NCI-H446 (cell line): Measurements from ENCODE around the gene PTPRT.

Experiments
- DNase-seq, 2 experiments: peaks; one replicate each; lab custom pipeline; 2025; lab: John Stamatoyannopoulos, UW

Gene PTPRT

DNA sequence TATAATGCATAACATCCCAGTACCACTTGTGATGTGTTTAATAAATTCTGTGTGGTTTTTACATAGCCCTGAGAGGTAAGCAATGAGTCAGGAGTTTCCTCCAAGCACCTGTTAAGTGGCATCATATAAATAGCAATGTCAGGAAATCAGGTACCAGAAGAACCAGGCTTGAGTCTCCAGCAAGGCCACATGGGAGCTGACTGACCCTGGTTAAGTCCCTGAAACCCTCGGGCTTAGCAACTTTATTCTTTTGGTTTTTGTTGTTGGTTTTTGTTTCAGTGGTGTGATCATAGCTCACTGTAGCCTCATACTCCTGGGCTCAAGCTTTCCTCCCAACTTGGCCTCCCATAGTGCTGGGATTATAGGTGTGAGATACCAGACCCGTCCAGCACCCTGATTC is 70.0 kb downstream of the PTPRT start:
- no peak for DNase-seq

DNA sequence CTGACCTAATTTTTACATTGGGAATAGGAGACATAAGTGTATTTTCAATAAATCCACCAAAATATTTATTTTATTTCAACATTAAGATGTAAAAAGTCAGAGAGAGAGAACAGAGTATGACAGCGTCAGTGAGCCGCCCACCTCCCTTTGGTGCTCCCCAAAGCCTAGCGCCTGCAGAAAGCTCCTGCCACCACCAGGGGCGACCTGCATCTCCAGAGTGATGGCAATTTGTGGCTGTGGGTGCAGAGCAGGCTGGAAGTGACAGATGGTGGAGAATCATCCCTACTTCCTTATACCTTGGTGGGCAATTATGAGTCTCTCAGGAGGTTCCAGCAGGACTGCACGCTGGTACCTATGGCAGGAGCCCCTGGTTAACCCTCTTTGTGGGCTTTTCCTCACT is 87.3 kb downstream of the PTPRT start:
- no peak for DNase-seq

DNA sequence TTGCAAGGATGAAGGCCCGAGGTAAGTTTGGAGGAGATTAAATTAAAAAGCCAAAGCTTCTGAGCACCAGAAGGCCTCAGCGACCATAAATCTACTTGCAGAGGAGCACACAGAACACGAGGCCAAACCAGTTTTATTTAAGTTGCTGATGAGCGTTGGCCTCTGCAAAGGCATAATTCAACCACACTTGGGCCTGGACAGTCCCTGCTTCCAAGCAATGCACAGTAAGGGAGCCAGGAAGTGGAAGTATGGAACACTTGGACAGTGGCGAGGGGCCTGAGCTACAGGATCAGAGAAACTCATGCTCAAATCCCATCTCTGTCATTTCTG is 92.8 kb downstream of the PTPRT start:
- DNase-seq, result no peak

DNA sequence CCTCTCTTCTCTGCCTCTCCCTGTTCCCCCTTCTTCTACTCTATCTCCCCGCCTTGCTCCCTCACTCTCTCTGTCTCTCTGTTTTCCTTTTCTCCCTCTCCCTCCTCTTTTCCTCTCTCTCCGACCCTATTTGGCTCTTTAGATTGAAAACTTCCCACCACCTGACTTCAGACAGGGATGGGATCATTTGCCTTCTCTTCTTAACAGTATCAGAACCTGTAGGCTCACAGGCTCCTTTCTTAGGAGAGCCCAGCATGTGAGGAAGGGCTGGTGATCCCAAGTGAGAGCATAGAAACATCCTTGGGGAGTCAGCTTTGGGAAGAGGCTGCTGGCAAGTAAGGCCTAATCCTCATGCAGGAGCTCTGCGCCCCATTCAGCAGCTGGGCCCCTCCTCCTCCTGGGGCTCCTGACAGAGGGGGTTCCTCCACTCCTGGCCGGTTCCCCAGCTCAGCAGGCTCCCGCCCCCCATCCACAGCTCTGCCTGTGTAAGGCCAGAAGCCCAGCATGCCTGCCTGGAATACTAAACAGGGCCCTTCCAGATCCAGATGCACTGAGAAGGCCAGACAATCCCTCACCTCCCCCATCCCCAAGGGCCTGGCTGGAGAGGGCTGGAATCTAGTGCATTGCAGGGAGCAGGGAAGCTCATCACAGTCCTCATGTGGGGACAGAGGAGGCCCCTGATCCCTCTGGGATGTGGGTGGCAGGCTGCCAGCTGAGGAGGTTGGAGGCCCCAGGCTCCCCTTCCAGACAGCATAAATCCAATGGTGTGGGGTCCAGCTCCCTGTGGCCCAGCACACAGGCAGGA is 93.4 kb downstream of the PTPRT start:
- DNase-seq, result no peak

DNA sequence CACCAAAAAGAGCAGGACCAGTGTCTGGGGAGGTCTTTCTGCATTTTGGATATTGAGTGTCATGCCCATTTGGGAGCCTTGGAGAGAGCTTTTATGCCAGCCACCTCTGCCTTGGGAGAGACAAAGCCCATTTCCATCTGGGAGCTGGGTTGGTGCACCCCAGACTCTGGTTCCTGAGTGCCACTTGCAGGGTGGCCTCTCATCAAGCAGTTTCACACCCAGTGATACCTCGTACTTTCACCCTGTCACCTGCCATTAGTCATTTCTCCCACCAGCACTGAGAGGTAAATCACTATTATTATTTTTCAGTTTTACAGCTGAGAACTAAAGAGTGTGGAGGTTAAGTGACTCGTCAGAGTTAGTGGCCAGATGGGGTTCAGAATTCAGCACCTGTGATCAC is 94.7 kb downstream of the PTPRT start:
- no peak for DNase-seq

DNA sequence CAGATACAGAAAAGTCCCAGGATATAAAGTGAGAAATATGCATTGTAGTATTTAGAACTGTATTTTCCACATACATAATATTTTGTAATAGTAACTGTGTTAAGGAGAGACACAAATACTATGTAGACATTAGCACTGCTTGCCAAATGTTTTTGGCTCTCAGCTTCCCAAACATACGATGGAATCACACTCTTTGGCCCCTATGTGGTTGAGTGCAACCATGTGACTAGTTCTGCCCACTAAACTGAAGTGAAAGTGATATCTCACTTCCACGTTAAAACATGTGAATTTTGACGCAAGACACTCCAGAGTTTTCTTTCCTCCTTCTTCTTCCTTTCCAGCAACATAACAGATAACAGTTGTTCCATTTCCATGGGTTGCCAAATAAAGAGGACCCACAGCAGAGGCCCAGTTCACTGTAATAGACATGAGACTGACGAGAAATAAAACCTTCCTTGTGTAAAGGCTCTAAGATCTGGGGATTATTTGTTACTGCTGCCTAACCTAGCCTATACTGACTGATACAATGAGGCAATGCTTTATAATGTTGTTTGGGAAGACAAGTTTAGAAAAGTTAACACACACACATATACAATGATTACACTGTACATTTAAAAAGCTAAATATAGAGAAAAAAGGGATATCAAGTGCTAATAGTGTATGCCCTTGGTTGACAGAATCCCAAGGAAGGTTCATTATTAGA is 97.2 kb downstream of the PTPRT start:
- no peak for DNase-seq

DNA sequence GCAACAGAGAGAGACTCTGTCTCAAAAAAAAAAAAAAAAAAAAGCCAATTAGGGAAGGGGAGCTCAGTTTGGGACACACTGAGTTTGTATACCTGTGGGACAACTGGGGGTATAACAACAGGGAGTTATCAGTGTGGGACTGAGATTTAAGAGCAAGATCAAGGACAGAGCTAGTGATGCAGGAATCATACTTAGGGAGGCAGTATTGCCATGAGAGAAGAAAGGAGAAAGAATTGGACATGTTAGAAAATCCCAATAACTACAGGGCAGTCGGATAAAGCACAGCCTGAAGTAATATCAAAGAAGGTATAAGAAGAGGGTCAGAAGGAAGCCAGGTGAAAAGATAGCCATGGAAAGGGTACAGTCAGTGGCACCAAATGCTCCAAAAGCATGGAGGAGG is 121.2 kb downstream of the PTPRT start:
- DNase-seq, result no peak

DNA sequence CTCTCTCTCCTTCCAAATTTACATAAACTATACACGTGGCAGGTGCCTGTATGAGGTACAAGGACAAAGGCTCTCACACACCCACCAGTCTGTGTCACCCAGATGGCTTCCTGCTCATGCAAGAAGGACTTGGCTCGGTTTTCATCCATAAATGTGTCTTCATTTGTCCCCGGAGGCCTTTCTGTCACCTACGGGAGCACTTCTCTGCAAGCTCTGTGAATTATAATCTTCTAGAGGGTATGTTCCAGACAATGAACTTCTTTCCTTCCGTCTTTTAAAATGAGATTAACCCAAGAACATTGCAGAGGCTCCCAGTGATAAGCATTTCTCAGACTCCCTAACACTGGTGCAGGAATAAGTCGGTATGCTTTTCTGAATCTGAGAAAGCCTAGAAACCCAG is 123.6 kb downstream of the PTPRT start:
- DNase-seq, result no peak

DNA sequence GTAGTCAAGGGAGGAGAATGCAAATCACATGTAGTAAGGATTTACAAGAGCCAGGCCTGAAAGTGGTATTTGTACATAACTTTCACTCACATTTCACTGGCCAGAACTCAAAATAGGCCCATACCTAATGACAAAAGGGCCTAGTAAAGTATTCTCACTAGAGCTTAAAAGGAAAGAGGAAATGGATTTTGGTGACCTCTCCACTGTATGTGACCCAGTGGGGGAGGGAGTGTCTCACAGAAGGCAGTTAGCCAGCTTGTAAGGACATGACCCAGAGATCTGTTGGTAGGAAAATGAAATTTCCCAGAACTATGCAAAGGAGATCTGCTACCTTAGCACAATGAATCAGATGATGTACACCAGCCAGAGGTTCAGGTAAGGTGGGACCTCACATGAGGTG is 124.4 kb downstream of the PTPRT start:
- no peak for DNase-seq

DNA sequence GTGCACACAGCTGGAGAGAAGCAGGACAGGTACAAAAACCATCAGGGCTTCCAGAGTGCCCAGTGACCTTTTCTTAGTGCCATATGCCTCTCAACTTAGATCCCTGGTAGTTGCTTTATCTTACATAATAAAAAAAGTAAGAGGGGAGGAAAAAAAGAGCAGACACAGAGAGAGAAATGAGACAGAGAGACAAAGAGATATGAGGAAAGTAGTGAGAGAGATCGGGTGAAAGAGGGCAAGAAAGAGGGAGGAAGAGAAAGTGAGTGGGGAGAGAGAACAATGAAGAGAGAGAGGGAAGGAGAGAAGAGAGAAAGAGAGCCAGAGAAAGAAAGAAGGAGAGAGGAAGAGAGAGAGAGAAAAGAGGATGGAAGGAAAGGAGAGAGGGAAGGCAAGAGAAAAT is 131.6 kb downstream of the PTPRT start:
- no peak for DNase-seq

DNA sequence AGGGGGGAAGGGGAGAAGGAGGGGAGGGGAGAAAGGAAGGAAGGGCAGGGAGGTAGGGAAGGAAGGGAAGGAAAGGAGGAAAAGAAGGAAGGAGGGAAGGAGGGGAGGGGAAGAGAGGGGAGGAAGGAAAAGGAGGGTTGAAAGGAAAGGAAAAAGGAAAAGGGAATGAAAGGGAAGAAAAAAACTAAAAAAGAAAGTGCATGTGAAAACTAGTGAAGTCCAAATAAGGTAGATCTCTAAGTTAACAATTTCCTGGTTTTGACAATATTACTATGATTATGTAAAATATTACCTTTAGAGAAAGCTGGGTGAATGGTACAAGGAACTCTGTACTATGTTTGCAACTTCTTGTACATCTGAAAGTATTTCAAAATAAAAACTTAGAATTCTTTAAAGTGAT is 132.4 kb downstream of the PTPRT start:
- no peak for DNase-seq

DNA sequence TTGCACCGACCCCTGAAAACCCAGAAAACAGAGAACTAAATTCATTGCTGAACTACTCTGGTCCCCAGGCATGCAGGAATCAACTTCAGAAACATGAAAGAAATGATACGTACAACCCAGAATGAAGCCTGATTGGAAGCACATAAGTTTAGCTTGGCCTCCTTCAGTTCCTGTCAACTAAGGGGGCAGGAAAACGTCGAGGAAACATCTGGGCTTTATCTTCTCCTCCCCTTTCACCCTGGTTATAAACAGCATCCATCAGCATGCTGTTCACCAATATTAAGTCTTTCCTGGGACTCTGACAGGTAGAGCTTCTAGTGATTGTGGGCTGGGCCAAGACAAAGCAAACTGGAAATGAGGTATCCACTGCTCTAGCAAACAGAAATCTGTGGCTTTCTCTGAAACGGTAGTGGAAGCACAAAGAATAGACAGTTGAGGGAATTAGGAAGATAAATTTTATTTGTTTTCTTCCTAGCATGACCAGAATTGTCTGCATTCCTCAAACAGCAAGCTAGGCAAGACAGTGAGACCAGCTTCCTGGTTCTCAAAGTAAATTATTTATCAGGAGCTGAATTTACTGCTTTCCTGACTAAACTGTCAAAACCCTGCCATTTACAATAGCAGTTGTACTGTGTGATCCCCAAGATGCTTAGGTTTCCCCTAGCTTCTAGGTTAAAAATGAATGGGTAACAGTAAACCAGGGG is 134.4 kb downstream of the PTPRT start:
- DNase-seq, result no peak

DNA sequence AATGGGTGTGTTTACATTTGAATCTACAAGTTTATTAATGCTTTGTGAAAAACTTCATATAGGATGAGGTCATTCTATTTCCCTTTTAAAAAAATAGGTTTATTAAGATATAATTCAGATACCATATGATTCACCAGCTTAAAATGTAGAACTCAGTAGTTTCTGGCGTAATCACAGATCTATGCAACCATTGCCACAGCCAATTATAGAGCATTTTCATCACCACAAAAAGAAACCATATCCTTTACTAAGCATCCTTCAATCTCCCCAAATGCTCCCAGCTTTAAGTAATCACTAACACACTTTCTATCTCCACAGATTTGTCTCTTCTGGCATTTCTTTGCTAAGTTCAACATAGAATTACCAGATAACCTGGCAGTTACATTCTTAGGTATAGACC is 137.2 kb downstream of the PTPRT start:
- no peak for DNase-seq

DNA sequence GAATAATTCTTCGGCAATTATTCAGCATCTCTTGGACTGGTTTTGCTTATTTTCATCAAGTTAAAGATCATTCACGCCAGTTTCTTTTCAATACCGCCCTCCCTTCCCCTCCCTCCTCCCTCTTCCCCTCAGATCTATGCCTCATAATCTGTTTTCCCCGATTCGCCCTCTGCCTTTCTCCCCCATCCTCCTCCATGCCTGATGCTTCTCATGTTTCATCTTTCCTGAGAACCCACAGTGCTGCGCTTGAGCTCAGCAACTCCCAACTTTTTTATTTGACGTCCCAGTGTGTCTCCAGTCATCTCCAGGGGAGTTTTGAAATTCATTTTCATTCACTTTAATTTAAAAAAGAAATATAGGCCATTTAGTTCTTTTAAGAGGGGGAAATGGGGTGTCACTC is 142.7 kb downstream of the PTPRT start:
- no peak for DNase-seq

DNA sequence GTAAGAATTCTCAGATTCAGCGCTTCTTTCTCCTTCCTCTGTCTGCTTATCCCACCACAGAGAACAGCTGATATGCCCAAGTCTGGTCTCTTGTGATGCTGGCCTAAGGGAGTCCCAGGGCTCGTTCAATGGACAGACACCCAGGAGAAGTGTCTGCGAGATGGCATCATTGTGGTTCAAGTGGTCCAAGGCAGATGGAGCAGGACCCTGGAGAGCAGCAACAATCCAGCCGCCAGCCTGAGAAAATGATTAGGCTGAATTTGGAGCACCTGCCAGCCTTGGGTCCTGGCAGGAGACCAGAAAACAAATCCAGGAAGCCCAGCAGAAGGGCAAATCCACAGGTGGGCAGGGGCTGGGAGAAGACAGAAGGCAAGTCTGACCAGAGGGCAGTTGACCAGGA is 145.8 kb downstream of the PTPRT start:
- no peak for DNase-seq

DNA sequence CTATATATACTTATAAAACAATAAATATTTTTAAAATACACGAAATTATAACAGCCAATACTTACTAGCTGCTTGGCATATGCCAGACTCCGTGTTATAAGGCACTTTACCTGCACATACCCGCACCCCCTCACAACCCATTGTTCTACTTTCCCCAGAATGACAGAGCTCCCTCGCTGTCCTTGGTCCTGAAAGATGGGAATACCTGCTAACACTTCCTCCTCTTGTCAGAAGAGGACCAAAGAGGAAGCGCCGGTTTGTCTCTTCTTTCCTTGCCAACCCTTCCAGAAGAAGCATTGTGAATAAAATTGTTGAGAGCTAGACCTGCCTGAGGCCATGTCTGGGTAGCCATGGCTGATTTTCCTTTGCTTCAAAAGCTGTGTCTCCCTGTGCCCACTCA is 149.3 kb downstream of the PTPRT start:
- no peak for DNase-seq

DNA sequence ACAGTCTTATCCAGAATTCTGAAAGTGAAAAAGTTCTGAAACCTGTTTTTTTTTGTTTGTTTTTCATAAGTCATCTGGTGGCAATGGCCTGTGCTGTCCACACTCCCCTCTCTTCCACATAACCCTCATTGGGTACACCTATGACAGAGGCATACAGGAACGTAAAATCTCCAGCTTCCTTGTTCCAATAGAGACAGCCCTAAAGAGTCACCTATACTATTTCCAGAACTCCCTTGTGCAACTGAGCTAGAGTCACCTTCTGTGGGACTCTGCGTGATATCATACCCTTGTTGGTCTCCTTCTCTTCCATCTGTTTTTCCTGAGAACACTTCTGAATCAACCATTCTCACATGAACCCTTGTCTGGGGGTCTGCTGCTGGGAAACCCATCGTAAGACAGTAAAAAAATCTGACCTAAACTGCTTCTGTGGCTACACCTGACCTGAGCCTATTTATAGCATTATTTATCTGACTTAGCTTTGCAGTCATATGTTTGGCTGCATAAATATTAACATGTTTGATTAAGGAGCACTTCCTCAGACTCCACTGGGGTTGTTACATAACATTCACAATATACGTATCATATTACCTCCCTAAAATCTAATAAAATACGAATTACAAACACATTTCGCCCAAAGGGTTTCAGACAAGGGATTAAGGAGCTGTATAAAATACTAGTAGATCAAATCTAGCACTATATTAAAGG is 151.9 kb downstream of the PTPRT start:
- no peak for DNase-seq

DNA sequence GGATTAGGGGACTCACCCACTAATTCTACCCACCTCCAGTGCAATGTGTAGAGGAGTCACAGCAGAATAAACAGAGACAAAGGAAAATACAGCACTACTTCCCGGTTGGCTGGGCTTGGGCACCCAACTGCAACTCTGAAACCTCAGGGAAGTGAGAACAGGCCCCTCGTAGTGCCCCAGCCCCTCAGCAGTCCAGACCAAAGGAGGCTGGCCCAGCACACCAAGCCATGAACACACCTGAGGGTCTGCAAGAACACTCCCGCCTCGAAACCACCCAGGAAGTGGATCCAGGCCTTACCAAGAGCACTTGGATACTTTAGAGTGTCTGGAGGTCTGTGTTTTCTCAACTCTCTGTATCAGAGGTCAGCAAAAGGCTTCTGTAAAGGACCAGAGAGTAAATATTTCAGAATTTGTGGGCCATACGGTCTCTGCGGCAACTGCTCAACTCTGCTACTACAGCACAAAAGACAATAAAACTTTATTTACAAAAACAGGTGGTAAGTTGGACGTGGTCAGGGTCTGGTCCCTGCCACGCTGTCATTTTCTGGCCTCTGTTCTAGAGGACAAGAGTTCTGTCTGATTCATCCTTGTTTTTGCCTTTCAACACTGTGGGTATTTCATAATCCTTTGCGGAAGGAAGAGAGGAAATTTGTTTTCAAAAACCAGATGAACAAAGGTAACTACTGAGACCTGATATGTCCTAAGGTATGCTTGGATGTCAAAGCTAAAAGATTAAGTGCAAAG is 154.6 kb downstream of the PTPRT start:
- no peak for DNase-seq

DNA sequence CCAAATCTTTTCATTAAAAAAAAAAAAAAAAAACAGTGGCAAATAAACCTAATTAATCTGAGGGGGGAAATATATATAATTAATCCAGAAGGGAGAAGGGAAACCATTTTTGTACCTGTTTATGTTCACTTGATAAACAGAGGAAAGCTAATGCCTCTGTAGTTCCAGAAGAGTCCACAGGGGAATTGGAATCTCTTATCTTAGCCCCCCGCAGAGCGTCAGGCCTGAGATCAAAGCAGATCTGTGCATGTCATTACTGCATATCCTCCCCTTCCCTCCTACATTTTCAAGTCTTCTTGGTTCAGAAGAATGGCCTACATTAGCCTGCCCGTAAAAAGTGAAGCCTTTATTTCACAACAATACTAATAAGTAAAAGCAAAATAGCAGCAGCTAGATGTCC is 157.2 kb downstream of the PTPRT start:
- DNase-seq, result no peak

DNA sequence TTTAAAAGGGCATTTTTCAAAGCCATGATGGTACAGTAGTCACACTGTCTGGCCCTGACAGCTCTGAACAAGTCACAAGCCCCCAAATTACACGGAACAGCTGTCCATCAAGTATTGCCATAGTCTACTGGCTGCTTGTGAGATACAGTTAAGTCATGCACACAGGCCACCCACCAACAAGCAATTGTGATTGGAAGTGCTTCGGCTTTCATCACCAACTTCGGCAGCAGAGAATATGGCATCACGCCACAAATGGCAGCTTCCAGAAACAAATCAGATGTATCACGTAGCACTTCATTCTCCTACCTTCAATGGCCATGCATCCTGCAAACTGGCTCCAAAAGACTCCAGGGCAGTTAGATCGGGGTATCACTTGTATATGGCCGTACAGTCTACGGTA is 160.5 kb downstream of the PTPRT start:
- DNase-seq, result no peak

DNA sequence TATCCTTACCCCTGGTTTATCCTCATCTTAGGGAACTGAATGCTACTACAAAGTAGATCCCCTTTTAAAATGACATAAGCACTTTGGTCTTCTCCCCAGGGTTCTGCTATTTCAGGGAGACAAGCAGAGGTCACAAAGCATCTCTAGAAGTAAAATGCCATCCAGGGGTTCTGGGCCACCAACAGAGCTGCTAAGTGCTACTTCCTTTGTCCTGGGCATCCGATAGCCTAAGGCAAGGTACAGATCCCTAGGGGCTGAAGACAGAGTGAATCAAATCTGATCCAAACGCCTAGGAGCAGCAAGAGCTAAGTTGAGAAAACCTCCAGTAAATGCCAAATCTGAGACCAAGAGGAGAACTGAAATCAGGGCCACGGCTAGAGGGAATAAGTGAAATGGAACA is 161.2 kb downstream of the PTPRT start:
- no peak for DNase-seq

DNA sequence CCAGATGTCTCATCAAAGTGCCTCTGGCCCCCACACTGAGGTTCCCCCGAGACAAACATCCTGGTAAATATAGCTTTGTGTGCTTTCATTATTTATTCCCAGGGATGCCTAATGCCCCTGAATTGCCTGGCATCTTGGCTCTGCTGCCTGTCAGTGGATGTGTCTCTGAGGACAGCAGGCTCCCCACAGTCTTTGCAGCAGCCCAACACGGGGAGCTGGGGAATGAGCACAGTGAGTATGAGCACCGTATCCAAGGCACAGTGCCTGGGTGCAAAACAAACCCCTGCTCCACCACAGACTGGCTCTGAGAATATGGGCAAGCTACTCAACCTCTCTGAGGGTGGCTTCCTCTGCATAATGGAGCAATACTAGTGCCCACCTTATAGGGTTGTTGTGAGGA is 165.9 kb downstream of the PTPRT start:
- DNase-seq, result no peak
